ENCODE data around the gene GNPTG. TPM values are rescaled to one million over a fixed set of nuclear protein-coding genes. Genes with fewer than 3 reads are reported as not detected.

Gene GNPTG
- total and polyA plus RNA-seq, 2 of the 13 experiments (the other 11 are each of a cell fraction or from before 2014, with no cell fraction given), result 22.7 to 71.1 TPM

DNA sequence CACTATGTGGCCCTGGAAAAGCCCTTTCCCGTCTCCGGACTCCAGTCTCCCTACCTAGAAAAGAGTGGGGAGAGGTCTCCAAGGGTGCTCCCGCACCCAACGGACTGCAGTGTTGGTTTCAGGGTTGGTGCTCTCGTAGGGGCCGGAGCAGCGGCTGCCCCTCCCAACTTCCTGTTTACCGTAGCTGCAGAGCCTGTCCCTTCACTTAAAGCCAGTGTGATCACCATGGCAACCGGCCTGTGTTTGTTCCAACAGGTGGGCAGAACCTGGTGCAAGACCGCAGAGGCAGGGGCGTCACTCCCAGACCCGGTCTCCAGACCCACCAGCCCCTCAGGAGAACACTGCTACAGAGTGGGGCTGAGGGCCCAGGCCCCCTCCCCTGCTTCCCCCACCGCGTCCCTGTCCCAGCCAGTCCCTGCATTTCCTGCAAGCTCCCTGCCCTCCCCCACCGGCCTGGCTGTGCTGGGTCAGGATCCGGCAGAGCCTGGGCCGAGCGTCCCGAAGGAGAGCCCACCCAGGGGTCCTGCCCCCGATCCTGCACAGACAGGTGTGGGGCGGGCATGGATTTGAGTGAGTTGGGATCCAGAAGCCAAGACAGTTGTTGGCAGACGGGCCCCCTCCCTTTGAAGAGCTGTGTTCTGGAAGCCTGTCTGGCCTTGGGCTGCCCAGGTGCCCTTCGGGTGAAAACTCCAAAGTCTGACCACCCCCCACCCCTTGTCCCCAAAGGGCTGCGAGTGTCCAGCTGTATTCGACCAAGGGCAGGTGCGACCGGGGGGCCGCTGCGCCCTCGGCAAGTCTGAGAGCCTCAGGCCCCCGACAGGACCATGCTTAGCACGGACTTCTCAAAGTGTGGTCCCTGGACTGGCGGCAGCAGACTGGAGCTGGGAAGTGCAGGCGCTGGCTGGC is 19.8 kb upstream of the GNPTG start (continued):
- TF ChIP-seq, protein P1, sequence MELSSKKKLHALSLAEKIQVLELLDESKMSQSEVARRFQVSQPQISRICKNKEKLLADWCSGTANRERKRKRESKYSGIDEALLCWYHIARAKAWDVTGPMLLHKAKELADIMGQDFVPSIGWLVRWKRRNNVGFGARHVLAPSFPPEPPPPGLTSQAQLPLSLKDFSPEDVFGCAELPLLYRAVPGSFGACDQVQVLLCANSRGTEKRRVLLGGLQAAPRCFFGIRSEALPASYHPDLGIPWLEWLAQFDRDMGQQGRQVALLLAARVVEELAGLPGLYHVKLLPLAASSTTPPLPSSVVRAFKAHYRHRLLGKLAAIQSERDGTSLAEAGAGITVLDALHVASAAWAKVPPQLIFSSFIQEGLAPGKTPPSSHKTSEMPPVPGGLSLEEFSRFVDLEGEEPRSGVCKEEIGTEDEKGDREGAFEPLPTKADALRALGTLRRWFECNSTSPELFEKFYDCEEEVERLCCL (CRISPR knock-in tag; IDR thresholded peaks at IDR 0.05; ENCODE audit: borderline replicate concordance), result no peak
- TF ChIP-seq, protein P2, sequence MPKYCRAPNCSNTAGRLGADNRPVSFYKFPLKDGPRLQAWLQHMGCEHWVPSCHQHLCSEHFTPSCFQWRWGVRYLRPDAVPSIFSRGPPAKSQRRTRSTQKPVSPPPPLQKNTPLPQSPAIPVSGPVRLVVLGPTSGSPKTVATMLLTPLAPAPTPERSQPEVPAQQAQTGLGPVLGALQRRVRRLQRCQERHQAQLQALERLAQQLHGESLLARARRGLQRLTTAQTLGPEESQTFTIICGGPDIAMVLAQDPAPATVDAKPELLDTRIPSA (CRISPR knock-in tag; IDR thresholded peaks at IDR 0.05; ENCODE audit: borderline replicate concordance), result no peak
- TF ChIP-seq, protein P3, sequence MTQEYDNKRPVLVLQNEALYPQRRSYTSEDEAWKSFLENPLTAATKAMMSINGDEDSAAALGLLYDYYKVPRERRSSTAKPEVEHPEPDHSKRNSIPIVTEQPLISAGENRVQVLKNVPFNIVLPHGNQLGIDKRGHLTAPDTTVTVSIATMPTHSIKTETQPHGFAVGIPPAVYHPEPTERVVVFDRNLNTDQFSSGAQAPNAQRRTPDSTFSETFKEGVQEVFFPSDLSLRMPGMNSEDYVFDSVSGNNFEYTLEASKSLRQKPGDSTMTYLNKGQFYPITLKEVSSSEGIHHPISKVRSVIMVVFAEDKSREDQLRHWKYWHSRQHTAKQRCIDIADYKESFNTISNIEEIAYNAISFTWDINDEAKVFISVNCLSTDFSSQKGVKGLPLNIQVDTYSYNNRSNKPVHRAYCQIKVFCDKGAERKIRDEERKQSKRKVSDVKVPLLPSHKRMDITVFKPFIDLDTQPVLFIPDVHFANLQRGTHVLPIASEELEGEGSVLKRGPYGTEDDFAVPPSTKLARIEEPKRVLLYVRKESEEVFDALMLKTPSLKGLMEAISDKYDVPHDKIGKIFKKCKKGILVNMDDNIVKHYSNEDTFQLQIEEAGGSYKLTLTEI (CRISPR knock-in tag; conservative IDR thresholded peaks at IDR 0.05), result no peak
- no peak for TF ChIP-seq ARNT (IDR thresholded peaks at IDR 0.05)
- no peak for TF ChIP-seq ZNF224 (CRISPR knock-in tag; IDR thresholded peaks at IDR 0.05)
- TF ChIP-seq SIN3A (IDR thresholded peaks at IDR 0.05; ENCODE audit: borderline replicate concordance, low read depth, low read length), result peak; percentile 96
- no peak for TF ChIP-seq ZNF790 (CRISPR knock-in tag; IDR thresholded peaks at IDR 0.05; ENCODE audit: borderline replicate concordance)
- TF ChIP-seq, protein P4, sequence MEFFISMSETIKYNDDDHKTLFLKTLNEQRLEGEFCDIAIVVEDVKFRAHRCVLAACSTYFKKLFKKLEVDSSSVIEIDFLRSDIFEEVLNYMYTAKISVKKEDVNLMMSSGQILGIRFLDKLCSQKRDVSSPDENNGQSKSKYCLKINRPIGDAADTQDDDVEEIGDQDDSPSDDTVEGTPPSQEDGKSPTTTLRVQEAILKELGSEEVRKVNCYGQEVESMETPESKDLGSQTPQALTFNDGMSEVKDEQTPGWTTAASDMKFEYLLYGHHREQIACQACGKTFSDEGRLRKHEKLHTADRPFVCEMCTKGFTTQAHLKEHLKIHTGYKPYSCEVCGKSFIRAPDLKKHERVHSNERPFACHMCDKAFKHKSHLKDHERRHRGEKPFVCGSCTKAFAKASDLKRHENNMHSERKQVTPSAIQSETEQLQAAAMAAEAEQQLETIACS (CRISPR knock-in tag; IDR thresholded peaks at IDR 0.05), result no peak
- TF ChIP-seq, protein P5, sequence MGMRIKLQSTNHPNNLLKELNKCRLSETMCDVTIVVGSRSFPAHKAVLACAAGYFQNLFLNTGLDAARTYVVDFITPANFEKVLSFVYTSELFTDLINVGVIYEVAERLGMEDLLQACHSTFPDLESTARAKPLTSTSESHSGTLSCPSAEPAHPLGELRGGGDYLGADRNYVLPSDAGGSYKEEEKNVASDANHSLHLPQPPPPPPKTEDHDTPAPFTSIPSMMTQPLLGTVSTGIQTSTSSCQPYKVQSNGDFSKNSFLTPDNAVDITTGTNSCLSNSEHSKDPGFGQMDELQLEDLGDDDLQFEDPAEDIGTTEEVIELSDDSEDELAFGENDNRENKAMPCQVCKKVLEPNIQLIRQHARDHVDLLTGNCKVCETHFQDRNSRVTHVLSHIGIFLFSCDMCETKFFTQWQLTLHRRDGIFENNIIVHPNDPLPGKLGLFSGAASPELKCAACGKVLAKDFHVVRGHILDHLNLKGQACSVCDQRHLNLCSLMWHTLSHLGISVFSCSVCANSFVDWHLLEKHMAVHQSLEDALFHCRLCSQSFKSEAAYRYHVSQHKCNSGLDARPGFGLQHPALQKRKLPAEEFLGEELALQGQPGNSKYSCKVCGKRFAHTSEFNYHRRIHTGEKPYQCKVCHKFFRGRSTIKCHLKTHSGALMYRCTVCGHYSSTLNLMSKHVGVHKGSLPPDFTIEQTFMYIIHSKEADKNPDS (CRISPR knock-in tag; IDR thresholded peaks at IDR 0.05), result no peak
- TF ChIP-seq, protein P6, sequence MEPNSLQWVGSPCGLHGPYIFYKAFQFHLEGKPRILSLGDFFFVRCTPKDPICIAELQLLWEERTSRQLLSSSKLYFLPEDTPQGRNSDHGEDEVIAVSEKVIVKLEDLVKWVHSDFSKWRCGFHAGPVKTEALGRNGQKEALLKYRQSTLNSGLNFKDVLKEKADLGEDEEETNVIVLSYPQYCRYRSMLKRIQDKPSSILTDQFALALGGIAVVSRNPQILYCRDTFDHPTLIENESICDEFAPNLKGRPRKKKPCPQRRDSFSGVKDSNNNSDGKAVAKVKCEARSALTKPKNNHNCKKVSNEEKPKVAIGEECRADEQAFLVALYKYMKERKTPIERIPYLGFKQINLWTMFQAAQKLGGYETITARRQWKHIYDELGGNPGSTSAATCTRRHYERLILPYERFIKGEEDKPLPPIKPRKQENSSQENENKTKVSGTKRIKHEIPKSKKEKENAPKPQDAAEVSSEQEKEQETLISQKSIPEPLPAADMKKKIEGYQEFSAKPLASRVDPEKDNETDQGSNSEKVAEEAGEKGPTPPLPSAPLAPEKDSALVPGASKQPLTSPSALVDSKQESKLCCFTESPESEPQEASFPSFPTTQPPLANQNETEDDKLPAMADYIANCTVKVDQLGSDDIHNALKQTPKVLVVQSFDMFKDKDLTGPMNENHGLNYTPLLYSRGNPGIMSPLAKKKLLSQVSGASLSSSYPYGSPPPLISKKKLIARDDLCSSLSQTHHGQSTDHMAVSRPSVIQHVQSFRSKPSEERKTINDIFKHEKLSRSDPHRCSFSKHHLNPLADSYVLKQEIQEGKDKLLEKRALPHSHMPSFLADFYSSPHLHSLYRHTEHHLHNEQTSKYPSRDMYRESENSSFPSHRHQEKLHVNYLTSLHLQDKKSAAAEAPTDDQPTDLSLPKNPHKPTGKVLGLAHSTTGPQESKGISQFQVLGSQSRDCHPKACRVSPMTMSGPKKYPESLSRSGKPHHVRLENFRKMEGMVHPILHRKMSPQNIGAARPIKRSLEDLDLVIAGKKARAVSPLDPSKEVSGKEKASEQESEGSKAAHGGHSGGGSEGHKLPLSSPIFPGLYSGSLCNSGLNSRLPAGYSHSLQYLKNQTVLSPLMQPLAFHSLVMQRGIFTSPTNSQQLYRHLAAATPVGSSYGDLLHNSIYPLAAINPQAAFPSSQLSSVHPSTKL (CRISPR knock-in tag; IDR thresholded peaks at IDR 0.05), result no peak
- TF ChIP-seq KDM3A (CRISPR knock-in tag; IDR thresholded peaks at IDR 0.05; ENCODE audit: low read depth), result no peak
- TF ChIP-seq HNF4G (IDR thresholded peaks at IDR 0.05; ENCODE audit: borderline replicate concordance, low read depth, low read length), result no peak
- 0 out of 2 replicates have a peak, but pooled peaks have one; percentile 6 for TF ChIP-seq HNF4G (CRISPR knock-in tag; IDR thresholded peaks at IDR 0.05; ENCODE audit: borderline replicate concordance, low read depth)
- TF ChIP-seq ZBTB7A (CRISPR knock-in tag; IDR thresholded peaks at IDR 0.05), result peak; percentile 18; the same call in 1 of the 2 replicates
- TF ChIP-seq ZNF672 (CRISPR knock-in tag; IDR thresholded peaks at IDR 0.05), result no peak
- TF ChIP-seq, protein P7, sequence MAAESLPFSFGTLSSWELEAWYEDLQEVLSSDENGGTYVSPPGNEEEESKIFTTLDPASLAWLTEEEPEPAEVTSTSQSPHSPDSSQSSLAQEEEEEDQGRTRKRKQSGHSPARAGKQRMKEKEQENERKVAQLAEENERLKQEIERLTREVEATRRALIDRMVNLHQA (CRISPR knock-in tag; IDR thresholded peaks at IDR 0.05), result no peak
